K562 treated with DMSO at 1 percent for 48 hours (cell line): ENCODE measurements around the gene RASA4B. TPM values are rescaled to one million over a fixed set of nuclear protein-coding genes. Genes with fewer than 3 reads are reported as not detected.

Source experiments
- total RNA-seq: library from RNA; unstranded; fragments of 300-600 nt; gene quantifications from 2 replicates; pipeline ENCODE4 v1.2.3, GENCODE V29; 2022; ENCODE audit warnings: low replicate concordance; ENCODE audit errors: extremely low read depth

RASA4B gene
- total RNA-seq, result not detected in 2 replicates

DNA sequence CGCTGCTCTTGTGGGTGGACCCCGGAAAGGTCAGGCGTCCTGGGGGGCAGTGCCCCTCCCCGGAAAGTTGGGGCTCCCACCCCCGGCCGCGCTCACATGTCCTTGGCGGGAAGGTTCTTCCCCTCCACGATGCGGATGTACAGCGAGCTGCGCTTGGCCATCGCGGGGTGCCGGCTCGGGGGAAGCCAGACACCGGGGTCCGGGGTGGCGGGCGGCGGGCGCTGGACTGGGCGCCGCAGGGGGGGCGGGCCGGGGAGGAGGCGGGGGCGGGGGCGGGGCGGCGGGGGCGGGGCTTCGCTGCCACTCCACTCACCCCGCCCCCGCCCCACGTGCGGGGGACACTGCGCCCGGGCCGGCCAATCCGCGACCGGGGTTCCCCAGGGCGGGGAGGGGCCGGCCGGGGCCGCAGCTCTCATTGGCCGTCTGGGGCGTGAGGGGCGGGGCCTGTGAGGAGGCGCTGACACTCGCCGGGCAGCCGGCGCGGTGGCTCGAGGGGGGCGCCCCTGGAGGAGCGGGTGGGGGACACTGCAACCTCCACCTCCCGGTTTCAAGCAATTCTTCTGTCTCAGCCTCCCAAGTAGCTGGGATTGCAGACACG lies at the start of gene RASA4B:
Gene RASA4B, minus strand, starts transcription at position 228 of the 598 bp plus-strand sequence. Its CDS starts 67 bp downstream, at position 161.

GRCh38 chr7:102550808-102551422 lies 33.3 kb upstream of the RASA4B start, which contains the start of gene SPDYE2:
Gene SPDYE2, plus strand, starts transcription at chr7:102551226. Its CDS starts 2,030 bp downstream, at chr7:102553256.

DNA sequence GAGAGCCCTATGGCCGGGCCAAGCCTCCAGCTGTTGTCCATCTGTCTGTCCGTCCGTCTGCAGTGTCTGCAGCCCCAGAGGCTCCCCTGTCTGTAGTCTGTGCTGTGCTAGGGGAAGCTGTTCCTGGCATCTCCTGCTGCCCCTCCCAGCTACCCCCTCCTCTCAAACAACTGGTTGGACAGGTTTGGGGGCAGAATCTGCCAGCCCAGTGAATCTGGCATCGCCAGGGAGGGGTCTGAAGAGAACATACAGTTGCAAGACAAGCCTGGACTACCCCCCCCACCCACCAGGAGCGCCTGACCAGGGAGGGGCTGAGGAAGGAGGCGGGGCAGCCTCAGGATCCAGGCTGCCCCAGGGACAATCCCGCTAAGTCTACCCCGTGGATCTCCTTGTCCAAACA lies 26.0 kb upstream of the RASA4B start, which contains the start of gene UPK3BL2:
Gene UPK3BL2, minus strand, starts transcription at position 101 of the 400 bp plus-strand sequence. Its CDS starts 60 bp downstream, at position 41.

DNA sequence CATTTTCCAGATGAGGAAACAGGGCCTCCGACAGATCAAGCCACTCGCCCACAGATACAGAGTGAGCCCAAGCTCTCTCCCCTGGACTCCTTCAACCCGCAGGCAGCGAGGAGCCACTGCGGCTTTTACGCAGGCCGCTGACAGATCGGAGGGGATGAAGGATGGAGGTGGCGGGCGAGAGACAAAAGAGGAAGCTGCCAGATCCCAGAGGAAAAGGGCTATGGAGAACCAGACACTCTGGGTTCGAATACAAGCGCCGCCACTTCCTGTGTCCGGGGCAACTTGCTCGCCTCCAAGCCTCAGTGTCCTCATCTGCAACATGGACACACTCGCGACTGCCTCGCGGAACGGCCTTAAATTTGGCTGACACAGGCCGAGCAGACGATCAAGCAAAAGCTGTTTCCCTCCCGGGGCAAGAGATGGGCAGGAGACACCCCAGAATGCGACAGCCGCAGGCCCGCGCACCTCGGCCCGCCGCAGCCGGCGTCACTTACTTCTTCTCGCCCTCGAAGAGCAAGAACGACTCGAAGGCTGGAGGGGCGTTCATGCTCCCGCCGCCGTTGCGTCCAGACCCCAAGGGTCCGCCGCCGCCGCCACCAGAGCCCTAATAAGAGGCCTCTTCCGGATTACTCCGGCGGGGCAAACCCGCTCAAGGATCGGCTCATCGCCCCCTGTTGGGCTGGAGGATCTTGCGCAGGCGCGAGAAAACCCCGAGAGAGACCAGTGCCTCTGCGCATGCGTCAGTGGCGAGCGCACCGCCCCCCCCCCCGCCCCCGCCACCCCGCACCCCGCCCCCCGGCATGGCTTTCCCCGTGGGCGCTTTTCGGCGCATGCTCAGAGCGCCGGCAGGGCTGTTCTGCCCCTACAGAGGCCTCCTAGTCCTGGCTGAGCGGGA lies 39.0 kb downstream of the RASA4B start, which contains the start of gene POLR2J:
Gene POLR2J, minus strand, starts transcription at position 609 of the 895 bp plus-strand sequence. Its CDS starts 62 bp downstream, at position 547.

DNA sequence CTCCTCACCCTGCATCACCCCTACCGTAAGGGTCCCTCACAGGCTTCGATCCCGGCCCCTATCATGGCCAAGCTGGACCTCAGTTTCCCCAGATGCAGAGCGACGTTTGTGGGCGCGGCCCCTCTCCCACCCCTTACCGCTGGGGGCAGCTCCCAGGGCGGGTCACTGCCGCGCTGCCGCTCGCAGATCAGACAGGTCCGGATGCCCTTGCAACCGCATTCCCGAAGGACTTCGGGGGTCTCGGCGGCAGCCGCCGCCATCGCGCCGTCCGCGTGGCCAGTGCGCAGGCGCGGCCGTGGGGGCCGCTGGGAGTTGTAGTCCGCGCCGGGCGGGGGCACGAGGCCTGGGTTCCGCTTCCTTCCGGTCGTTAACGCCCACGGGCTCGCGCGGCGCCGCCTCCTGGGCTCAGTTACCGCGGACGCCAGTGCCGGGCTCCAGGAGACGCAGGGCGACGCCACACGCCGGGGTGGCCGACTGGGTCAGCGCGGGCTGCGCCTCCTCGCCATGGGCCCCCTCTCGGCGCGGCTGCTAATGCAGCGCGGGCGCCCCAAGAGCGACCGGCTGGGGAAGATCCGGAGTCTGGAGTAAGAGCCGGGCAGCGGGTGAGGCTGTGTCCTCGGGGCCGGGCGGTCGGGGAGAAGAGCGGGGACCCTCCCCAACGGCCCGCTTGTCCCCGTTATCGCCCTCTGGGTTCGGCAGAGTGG lies 52.8 kb downstream of the RASA4B start, which contains the start of the genes ALKBH4 and LRWD1:
Gene ALKBH4, minus strand, starts transcription at position 287 of the 704 bp plus-strand sequence. Its CDS starts 27 bp downstream, at position 260.
Gene LRWD1, plus strand, starts transcription at position 408 of the 704 bp plus-strand sequence. Its CDS starts 97 bp downstream, at position 505.

GRCh38 chr7:102433219-102434038 lies 84.1 kb downstream of the RASA4B start, which contains the start of gene ORAI2:
Gene ORAI2, plus strand, starts transcription at chr7:102433575. Its CDS starts 5,382 bp downstream, at chr7:102438957.

Other genes starting within 250 kb of the RASA4B start
- not detected in 2 replicates for gene SH2B2, start 230.9 kb downstream of the RASA4B start, total RNA-seq
- gene SPDYE6, start 161.3 kb downstream of the RASA4B start, total RNA-seq, result not detected in 2 replicates
- not detected in 2 replicates for gene PRKRIP1, start 121.4 kb downstream of the RASA4B start, total RNA-seq
- not detected in 2 replicates for gene ORAI2, start 84.2 kb downstream of the RASA4B start, total RNA-seq
- gene ALKBH4, start 52.9 kb downstream of the RASA4B start, total RNA-seq, result not detected in 2 replicates
- not detected in 2 replicates for gene LRWD1, start 52.8 kb downstream of the RASA4B start, total RNA-seq
- gene POLR2J, start 38.9 kb downstream of the RASA4B start, total RNA-seq, result not detected in 2 replicates
- gene UPK3BL2, start 25.9 kb upstream of the RASA4B start, total RNA-seq, result not detected in 2 replicates
- gene SPDYE2, start 33.4 kb upstream of the RASA4B start, total RNA-seq, result not detected in 2 replicates
- not detected in 2 replicates for gene POLR2J3, start 54.8 kb upstream of the RASA4B start, total RNA-seq
- gene RASA4, start 99.0 kb upstream of the RASA4B start, total RNA-seq, result not detected in 2 replicates
- gene UPK3BL1, start 125.0 kb upstream of the RASA4B start, total RNA-seq, result not detected in 2 replicates
- not detected in 2 replicates for gene SPDYE2B, start 132.5 kb upstream of the RASA4B start, total RNA-seq
- gene POLR2J2, start 153.9 kb upstream of the RASA4B start, total RNA-seq, result not detected in 2 replicates
- gene FAM185A, start 231.2 kb upstream of the RASA4B start, total RNA-seq, result not detected in 2 replicates